ENCODE results near the gene ALDOB.

The ALDOB gene

DNA sequence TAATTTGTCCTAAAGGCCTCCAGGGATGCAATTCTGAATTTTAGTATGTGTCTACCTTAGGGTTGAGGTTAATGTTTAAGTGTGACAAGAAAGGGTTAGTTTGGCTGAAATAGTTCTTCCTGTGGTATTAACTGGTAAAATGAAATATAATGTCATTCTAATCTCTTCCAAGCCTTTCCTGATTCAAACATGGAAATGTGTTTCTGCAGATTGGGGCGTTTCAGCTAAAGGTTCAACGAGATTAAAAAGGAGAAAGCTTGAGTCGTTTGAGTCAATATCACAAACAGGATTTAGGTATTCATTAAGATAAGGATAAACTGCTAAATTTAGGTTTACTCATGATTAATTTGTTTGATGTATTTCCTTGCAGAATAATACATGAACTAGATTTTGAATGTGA is 34.4 kb upstream of the ALDOB start:
- Histone ChIP-seq H3K36me3 (replicated peaks) (no peaks in the 10 kb centered on the region), H3K27ac (no peak overlapping the region), H3K4me3 (ENCODE audit: low read depth, low read length) (no peak overlapping the region), H3K27me3 (replicated peaks) (no peaks in the 10 kb centered on the region)
- in situ Hi-C loops (cut with HindIII; ENCODE audit: low pct_ligation_motif_present, low sequenced_read_pairs), result no loop called here
- DNase-seq, result no peak
- TF ChIP-seq, protein P1, sequence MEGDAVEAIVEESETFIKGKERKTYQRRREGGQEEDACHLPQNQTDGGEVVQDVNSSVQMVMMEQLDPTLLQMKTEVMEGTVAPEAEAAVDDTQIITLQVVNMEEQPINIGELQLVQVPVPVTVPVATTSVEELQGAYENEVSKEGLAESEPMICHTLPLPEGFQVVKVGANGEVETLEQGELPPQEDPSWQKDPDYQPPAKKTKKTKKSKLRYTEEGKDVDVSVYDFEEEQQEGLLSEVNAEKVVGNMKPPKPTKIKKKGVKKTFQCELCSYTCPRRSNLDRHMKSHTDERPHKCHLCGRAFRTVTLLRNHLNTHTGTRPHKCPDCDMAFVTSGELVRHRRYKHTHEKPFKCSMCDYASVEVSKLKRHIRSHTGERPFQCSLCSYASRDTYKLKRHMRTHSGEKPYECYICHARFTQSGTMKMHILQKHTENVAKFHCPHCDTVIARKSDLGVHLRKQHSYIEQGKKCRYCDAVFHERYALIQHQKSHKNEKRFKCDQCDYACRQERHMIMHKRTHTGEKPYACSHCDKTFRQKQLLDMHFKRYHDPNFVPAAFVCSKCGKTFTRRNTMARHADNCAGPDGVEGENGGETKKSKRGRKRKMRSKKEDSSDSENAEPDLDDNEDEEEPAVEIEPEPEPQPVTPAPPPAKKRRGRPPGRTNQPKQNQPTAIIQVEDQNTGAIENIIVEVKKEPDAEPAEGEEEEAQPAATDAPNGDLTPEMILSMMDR (IDR thresholded peaks at IDR 0.05; ENCODE audit: low read depth, low read length, missing control alignments), result no peak

- no peaks in the 10 kb centered on the region for H3K27me3 ChIP-seq (replicated peaks)
Measured at GRCh38 chr9:101469026-101469425, 33.5 kb upstream of the ALDOB start.

DNA sequence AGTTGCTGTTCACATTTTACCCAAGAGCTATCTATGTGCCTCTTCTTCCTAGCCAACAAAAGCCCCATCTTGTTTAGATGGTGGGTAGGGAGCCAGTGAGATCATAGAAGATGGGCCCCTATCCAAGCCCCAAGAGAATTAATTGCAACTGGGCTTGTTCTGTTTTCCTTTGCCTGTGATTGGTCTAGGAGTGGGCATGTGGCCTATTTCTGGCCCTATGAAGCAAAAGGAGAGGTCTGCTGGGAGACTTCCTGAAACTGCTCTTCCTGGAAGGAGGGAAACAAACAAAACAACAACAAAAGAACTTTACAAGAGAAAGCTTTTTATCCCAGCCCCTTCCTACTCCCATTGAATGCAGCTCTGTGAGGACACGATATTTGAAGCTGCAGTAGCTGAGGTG is 32.5 kb upstream of the ALDOB start:
- no peak overlapping the region for H3K4me3 ChIP-seq (ENCODE audit: low read depth, low read length)
- in situ Hi-C loops (cut with HindIII; ENCODE audit: low pct_ligation_motif_present, low sequenced_read_pairs), result no loop called here

More at GRCh38 chr9:101469026-101469425, 33.5 kb upstream of the ALDOB start:
- Histone ChIP-seq H3K36me3 (replicated peaks) (no peaks in the 10 kb centered on the region), H3K27ac (no peak overlapping the region), H3K4me3 (ENCODE audit: low read depth, low read length) (no peak overlapping the region)
- in situ Hi-C loops (cut with HindIII; ENCODE audit: low pct_ligation_motif_present, low sequenced_read_pairs), result no loop called here
- no peak for DNase-seq
- TF ChIP-seq, protein P1 (IDR thresholded peaks at IDR 0.05; ENCODE audit: low read depth, low read length, missing control alignments), result no peak

DNA sequence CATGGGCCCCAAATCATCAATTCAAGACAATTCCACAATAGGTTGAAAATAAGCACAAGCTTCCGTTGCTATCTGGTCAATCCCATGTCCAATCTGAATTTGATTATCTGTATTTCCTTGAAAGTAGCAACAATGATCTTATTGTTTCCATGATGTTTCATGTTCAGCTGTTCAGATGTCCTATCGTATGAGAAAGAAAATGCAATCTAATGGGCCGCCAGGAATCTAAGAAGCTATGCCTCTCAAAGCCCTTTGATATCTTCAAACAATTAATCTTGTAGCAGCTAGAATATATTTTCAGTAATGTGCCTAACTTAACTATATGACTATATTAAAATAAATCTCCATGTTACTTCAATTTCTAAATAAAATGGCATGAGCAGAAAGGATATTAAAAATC is 32.1 kb upstream of the ALDOB start:
- Histone ChIP-seq H3K27me3 (replicated peaks) (no peaks in the 10 kb centered on the region), H3K36me3 (replicated peaks) (no peaks in the 10 kb centered on the region), H3K4me3 (ENCODE audit: low read depth, low read length) (no peak overlapping the region), H3K27ac (no peak overlapping the region)
- TF ChIP-seq, protein P1 (IDR thresholded peaks at IDR 0.05; ENCODE audit: low read depth, low read length, missing control alignments), result no peak
- in situ Hi-C loops (cut with HindIII; ENCODE audit: low pct_ligation_motif_present, low sequenced_read_pairs), result no loop called here
- no peak for DNase-seq

More for the DNA sequence above, 32.5 kb upstream of the ALDOB start:
- no peaks in the 10 kb centered on the region for H3K27me3 ChIP-seq (replicated peaks)
- H3K27ac ChIP-seq, result no peak overlapping the region
- DNase-seq, result no peak
- TF ChIP-seq, protein P1 (IDR thresholded peaks at IDR 0.05; ENCODE audit: low read depth, low read length, missing control alignments), result no peak
- no peaks in the 10 kb centered on the region for H3K36me3 ChIP-seq (replicated peaks)

GRCh38 chr9:101466863-101467262 is 31.3 kb upstream of the ALDOB start:
- TF ChIP-seq, protein P1 (IDR thresholded peaks at IDR 0.05; ENCODE audit: low read depth, low read length, missing control alignments), result no peak
- H3K27ac ChIP-seq, result no peak overlapping the region
- no peak for DNase-seq
- H3K27me3 ChIP-seq (replicated peaks), result no peaks in the 10 kb centered on the region
- no peaks in the 10 kb centered on the region for H3K36me3 ChIP-seq (replicated peaks)
- in situ Hi-C loops (cut with HindIII; ENCODE audit: low pct_ligation_motif_present, low sequenced_read_pairs), result no loop called here
- H3K4me3 ChIP-seq (ENCODE audit: low read depth, low read length), result no peak overlapping the region

- Histone ChIP-seq H3K27ac (no peak overlapping the region), H3K27me3 (replicated peaks) (no peaks in the 10 kb centered on the region), H3K36me3 (replicated peaks) (no peaks in the 10 kb centered on the region), H3K4me3 (ENCODE audit: low read depth, low read length) (no peak overlapping the region)
- peak; percentile 53 for DNase-seq
- TF ChIP-seq, protein P1 (IDR thresholded peaks at IDR 0.05; ENCODE audit: low read depth, low read length, missing control alignments), result peak; percentile 60
- in situ Hi-C loops (cut with HindIII; ENCODE audit: low pct_ligation_motif_present, low sequenced_read_pairs), result no loop called here
Measured at GRCh38 chr9:101465326-101465915, 29.8 kb upstream of the ALDOB start.

Measured in brain microvascular endothelial cell (primary cell).